Stimulated activated naive CD4-positive, alpha-beta T cell (primary cell): ENCODE results near the gene ZNF423.

Experiments
- DNase-seq, 6 experiments: peaks; one replicate each; lab custom pipeline; 2025; lab: John Stamatoyannopoulos, UW

ZNF423 gene

DNA sequence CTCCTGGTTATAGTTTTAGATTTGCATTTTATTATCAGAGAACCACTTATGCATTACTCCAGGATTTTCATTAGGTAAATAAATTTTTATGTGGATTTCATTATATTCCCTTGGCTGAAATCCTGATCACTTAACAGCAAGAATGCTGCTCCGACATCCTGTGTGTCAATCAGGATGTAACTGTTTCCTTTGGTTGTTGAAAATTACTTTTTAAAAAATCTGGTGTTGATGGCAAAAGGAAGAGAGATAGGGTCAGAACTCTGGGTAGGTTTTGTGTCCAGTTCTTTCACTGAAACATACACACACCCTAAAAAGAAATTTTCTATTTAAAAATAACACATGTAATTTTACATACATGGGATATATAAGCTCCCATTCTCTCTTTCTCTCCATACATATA lies 30.9 kb downstream of the ZNF423 start:
- no peak for DNase-seq

DNA sequence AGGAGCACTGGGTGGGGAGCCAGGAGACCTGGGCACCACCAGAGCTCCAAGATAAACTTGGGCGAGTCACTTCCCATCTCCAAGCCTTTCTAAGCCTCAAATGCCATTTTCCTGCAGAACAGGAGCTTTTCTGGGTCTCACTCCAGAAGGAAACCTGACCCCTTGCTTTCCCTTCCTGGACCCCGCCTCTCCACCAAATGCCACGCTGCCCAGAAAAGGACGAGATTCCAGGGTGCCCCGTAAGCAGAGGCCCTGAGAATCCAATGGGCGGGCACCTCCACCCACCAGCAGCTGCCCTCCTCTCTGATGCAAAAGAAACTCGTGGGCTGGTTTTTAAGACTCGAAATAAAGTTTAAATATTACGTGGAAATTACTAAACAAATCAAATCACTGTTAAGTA lies 31.3 kb downstream of the ZNF423 start:
- no peak for DNase-seq

- no peak for DNase-seq
These were observed 33.1 kb downstream of the ZNF423 start for GRCh38 chr16:49822649-49823370.

DNA sequence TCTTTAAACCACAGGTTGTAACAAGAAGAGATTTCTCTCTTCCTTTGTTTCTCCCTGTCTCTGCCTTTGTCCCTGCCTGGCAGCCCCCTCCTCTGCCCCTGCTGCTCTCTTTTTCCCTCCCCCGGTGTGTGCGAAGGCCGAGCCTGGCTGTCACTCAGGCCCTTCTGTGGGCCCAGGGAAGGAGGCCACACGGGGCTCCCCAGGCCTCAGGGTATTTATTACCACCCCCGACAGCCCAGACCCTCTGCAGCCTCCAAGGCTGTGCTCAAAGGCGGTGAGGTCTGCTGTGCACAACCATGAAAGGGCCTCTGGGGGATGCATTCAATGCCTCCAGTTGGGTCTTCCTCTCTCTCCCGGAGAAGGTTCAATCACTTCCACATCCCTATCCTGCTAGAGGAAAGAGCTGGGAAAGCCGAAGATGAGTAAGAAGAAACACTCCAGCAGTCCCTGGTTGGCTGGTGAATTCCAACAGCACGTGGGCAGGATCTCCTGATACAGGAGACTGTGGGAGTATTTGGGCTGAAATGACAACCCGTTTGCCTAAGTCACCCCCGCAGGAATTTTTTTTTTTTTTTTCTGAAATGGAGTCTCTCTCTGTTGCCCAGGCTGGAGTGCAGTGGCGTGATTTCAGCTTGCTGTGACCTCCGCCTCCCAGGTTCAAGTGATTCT lies 34.2 kb downstream of the ZNF423 start:
- DNase-seq: no peak

DNA sequence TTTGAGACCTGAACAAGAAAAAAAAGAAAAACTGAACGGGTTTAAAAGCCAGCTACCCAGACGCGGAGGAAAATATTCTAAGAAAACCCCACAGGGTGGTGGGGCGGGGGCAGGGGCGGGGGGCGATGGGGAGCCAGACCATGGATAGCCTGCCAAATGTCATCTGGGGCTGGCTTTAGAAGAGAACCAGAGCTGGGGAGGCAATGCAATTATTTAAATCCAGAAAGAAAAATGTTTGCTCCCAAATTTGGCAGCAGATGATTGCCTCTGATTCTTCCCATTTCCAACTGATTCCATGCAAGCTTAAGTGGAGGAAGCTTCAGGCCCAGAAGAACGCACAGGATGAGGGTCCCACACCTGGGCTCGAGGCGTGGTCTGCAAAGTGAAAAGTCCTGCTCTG lies 34.8 kb downstream of the ZNF423 start:
- no peak for DNase-seq

DNA sequence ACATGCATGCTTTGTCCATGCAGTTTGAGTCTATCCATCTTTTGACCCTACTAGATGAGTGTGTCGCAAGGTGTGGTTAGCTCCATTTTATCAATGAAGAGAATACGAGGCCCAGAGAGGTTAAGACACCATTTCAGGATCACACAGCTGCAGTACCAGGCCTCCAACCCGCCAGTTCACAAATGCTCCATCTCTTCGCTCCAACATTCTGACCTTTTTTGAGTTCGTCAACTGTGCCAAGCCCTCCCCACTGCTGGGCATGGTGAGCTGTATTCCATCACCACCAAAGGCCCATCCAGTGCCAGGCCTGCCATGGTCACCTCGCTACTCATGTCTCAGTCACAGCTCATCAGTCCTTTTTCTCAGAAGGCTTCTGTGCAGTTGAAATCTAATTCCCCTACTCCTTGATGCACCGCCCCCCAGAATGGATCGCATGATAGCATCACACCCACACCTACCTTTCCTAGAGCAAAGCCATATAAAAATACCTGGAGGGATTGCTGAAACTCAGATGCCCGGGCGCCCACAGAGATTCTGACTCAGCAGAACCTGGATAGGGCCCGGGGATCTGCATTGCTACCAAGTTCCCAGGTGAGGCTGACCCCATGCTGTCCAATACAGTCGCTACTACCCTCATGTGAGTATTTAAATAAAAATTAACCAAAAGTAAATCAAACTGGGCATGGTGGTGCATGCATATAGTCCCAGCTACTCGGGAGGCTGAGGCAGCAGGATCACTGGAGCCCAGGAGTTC lies 38.0 kb downstream of the ZNF423 start:
- no peak for DNase-seq

DNA sequence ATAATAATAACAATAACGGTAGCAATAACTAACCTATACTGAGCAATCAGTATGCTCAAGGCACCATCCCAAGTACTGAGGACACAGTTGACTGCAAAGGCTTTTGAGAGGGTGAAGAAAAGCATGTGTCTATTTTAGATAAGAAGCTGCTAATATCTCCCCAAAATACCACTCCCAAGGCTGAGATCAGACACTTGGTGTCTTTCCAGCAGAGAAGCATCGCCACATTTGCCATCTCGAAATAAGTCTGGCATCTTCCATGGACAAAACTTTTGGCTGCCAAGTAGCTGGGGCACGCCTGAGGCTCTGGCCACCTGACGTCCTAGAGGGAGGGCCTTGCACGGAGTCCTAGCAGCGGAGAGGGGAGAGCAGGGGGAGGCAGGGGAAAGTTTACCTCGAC lies 39.0 kb downstream of the ZNF423 start:
- DNase-seq: no peak

DNA sequence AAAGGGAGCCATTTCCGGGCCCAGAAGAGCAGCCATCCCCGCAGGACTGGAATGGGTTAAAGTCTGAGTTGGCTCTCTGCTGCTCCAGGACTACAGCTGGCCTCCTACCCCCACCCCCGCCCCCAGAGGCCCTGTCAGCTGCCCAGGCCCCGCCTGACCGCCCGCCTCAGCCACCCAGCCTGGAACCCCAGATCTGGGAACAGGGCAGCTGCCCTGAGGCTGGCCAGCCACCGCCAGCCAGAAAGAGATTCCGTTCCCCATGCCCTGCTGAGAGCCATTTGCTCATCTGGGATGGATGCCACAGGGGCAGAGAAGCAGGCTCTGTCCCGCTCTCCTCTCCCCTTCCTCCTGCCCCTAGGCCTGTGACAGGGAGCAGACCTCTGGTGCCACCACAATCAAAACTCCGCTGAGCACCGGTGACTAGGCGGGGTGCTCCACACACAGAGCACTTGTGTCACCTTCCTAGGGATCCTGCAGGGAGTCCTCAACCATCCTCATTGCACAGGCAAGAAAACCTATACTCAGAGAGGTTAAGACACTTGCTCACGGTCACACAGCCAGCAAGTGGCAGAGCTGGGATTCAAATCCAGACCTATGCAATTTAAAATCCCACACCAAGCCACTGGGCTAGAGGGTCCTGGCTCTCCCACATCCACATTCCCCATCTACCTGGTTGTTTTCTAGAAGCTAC lies 44.1 kb downstream of the ZNF423 start:
- no peak for DNase-seq

GRCh38 chr16:49810831-49811230 lies 45.1 kb downstream of the ZNF423 start:
- no peak for DNase-seq

DNA sequence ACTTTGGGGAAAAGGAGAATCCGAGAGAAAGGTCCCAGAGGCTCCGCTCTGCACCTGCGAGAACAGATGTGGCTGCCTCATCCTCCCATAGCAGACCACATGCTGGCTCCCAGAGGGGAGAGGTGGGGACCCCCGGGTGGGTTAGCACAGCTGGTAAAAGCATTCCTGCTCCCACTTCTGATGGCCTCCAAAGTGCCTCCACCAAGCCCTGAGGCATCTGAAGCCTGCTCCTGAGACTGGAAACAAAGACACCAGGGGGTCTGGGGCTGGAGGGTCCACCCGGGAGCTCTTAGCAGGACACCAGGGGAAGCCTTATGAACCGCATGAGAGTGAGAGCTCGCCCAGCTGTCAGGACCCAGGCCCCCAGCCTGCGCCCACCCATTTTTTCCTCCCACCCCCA lies 46.4 kb downstream of the ZNF423 start:
- DNase-seq: no peak

GRCh38 chr16:49809062-49809461 lies 46.9 kb downstream of the ZNF423 start:
- DNase-seq: no peak

GRCh38 chr16:49806446-49806845 lies 49.5 kb downstream of the ZNF423 start:
- no peak for DNase-seq

- DNase-seq: no peak
These were observed 54.6 kb downstream of the ZNF423 start for GRCh38 chr16:49801290-49801689.

DNA sequence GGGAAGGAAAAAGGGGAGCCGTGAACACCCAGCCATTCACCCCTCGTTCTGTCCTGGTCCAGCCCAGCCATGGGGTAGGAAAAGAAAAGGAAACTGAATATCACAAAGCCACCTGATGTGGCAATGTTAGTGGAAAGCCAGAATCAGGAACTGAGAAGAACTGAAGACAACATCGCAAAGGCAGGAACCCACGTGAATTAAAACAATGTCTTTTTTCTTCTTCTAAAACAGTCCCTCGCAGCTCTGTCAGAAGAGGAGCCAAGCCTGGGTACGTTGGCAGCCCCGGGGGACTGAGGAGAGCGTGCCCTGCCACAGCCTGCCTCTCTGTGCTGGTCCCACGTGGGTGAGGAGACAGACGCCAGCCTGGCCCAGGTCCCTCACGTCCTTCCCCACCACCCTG lies 55.0 kb downstream of the ZNF423 start:
- no peak for DNase-seq

- DNase-seq: no peak
These were observed 55.5 kb downstream of the ZNF423 start for GRCh38 chr16:49800441-49800840.

- no peak for DNase-seq
These were observed 56.7 kb downstream of the ZNF423 start for GRCh38 chr16:49799172-49799571.

- DNase-seq: no peak
These were observed 60.4 kb downstream of the ZNF423 start for GRCh38 chr16:49795513-49795912.

- DNase-seq: no peak
These were observed 62.7 kb downstream of the ZNF423 start for GRCh38 chr16:49793244-49793643.

DNA sequence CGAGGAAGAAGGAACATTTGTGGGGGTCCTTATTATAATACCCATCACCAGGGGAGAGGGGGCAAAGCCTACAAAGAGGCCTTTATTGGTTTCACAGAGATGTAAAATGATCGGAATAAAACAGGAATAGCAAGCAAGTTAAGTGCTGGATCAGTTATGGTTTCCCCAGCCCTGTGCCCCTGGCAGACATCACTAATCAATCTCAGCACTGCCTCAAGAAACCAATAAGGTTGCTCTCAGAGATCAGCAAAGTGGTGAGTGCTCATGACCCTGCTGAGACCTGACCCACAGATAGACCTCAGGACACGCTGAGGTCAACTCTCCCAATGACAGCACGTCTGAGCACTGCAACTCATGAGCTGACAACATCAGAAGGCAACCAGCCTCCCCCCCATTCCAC lies 66.3 kb downstream of the ZNF423 start:
- DNase-seq: no peak

- DNase-seq: no peak
These were observed 66.9 kb downstream of the ZNF423 start for GRCh38 chr16:49788986-49789385.

- no peak for DNase-seq
These were observed 67.3 kb downstream of the ZNF423 start for GRCh38 chr16:49788572-49788971.

GRCh38 chr16:49786926-49787557 lies 68.9 kb downstream of the ZNF423 start:
- DNase-seq: no peak
